Astrocyte of the spinal cord (primary cell): ENCODE data around the gene CDCA4.

Experiments
- DNase-seq: peaks from one replicate; pipeline ENCODE4 v3.0.0; 2011; ENCODE audit warnings: low read depth, low spot score
- H3K4me3 ChIP-seq: 2 replicates; pipeline ENCODE4 v1.5.1; 2011; ENCODE audit warnings: low read depth, mild to moderate bottlenecking, low read length, moderate library complexity
- in situ Hi-C: cut with HindIII; loops from 2 replicates; pipeline ENCODE4 v1.10.0; 2017; ENCODE audit warnings: low sequenced_read_pairs
- TF ChIP-seq, protein P1 (sequence below): IDR thresholded peaks from 2 replicates; pipeline ENCODE4 v1.5.1; 2012; ENCODE audit warnings: low read depth, mild to moderate bottlenecking, low read length, inconsistent platforms

CDCA4 gene

DNA sequence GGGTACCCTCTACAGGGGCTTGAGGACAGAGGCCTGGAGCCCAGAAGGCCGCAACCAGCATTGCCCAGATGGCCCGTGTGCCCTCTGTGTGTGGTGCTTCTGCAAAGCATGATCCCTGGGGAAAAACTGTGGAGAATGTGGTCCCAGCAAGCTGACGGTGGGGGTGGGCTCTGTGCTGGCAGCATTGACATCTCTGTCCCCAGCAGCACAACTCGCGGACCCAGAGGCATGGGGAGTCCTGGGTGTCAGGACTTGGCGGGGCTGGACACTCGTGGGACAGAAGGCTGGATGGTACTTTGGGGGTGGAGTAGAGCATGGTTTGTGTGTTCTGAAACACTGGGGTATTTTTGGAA is 31.0 kb downstream of the CDCA4 start:
- TF ChIP-seq, protein P1, sequence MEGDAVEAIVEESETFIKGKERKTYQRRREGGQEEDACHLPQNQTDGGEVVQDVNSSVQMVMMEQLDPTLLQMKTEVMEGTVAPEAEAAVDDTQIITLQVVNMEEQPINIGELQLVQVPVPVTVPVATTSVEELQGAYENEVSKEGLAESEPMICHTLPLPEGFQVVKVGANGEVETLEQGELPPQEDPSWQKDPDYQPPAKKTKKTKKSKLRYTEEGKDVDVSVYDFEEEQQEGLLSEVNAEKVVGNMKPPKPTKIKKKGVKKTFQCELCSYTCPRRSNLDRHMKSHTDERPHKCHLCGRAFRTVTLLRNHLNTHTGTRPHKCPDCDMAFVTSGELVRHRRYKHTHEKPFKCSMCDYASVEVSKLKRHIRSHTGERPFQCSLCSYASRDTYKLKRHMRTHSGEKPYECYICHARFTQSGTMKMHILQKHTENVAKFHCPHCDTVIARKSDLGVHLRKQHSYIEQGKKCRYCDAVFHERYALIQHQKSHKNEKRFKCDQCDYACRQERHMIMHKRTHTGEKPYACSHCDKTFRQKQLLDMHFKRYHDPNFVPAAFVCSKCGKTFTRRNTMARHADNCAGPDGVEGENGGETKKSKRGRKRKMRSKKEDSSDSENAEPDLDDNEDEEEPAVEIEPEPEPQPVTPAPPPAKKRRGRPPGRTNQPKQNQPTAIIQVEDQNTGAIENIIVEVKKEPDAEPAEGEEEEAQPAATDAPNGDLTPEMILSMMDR = no peak
- H3K4me3 ChIP-seq = no peak overlapping the region
- no peak for DNase-seq
- in situ Hi-C loops = no loop called here

DNA sequence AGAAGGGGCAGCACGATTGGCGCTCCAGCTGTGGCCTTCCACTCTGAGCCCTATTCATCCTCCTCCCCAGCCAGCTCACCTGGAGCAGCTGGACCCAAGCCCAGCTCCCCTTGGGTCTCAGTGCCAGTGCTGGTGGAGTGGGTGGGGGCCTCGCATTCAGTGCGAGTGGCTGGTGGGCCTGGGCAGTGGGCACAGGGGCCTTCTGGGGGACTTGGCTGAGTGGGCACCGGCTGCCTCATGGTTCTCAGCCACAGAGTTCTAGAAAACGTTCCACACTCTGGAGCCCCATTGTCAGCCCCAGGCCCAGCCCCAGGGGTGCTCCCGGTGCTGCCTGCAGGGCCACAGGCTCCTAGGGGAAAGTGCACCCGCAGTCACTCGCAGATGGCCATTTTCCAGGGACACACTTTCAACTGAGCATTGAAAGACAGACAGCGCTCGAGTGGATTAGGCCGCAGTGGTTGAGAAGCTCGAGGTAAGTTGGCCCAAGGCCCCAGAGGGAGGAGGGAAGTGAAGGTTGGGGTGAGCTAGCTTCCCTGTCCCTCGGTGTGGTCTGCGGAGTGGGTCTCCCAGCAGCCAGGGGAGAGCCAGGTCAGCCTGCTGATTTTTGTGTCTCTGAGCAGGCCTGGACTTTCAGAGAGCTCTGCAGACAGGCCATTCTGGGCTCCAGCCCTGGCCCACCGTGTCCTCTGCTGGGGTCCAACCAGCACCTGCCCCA is 31.5 kb downstream of the CDCA4 start:
- DNase-seq = no peak
- no peak overlapping the region for H3K4me3 ChIP-seq
- TF ChIP-seq, protein P1 = no peak
- in situ Hi-C loops = no loop called here

- TF ChIP-seq, protein P1 = no peak
- peak overlapping the region; percentile 64 for H3K4me3 ChIP-seq
- DNase-seq = no peak
- in situ Hi-C loops = no loop called here
Measured at GRCh38 chr14:104986487-104987164, 34.3 kb downstream of the CDCA4 start.

GRCh38 chr14:104985675-104986486 is 35.0 kb downstream of the CDCA4 start, which contains the start of gene CLBA1:
Gene CLBA1 (plus strand): TSS chr14:104985788. CDS start chr14:104986432, 644 bp downstream.
- TF ChIP-seq, protein P1 = no peak
- peak; percentile 90 for DNase-seq

GRCh38 chr14:104984056-104984894 is 36.6 kb downstream of the CDCA4 start:
- in situ Hi-C loops = no loop called here
- TF ChIP-seq, protein P1 = no peak
- H3K4me3 ChIP-seq = no peak overlapping the region
- DNase-seq = no peak

More at GRCh38 chr14:104985675-104986486, 35.0 kb downstream of the CDCA4 start, which contains the start of gene CLBA1:
- in situ Hi-C loops = no loop called here
- H3K4me3 ChIP-seq = peak within 1 kb of the TSS; percentile 64
